Activated CD4-positive, alpha-beta T cell treated with anti-CD3 and anti-CD28 coated beads for 1 hour (primary cell): ENCODE results near the gene AGXT.

ENCODE experiments used
- DNase-seq: peaks from one replicate; pipeline ENCODE4 v3.0.0-alpha.2; 2020

The AGXT gene

GRCh38 chr2:240869956-240870875 lies 1.6 kb downstream of the AGXT start:
- DNase-seq, result no peak

GRCh38 chr2:240871071-240871958 lies 2.7 kb downstream of the AGXT start:
- no peak for DNase-seq

DNA sequence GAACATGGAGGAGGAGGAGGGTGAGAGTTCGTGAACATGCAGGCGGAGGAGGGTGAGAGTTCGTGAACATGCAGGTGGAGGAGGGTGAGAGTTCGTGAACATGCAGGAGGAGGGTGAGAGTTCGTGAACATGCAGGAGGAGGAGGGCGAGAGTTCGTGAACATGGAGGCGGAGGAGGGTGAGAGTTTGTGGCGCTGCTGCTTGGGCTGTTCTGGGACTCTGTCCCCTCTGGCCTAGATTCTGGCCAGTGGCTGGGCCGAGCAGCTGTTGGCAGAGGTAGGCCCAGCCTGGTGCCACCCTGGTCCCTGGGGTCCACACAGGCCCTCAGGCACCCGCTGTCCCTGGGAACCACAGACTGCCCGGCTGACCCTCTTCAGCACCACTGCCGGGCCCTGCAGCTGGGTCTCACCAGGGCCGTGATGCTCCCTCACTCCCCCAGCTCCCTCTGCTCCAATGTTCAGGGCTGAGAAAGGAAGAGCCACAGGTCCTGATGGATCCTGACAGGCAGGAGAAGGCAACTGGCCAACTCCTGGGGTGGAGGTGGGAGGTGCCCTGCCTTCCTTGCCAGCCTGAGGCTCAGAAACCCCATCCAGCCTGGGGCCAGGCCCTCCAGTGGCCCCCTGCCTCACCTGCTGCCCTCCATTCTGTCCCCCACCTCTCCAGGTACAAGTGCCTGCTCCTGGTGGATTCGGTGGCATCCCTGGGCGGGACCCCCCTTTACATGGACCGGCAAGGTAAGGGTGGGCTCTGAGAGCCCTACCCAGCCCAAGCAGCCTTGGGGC lies 3.9 kb downstream of the AGXT start:
- no peak for DNase-seq

- no peak for DNase-seq
These were observed 4.6 kb downstream of the AGXT start for GRCh38 chr2:240873098-240873788.

DNA sequence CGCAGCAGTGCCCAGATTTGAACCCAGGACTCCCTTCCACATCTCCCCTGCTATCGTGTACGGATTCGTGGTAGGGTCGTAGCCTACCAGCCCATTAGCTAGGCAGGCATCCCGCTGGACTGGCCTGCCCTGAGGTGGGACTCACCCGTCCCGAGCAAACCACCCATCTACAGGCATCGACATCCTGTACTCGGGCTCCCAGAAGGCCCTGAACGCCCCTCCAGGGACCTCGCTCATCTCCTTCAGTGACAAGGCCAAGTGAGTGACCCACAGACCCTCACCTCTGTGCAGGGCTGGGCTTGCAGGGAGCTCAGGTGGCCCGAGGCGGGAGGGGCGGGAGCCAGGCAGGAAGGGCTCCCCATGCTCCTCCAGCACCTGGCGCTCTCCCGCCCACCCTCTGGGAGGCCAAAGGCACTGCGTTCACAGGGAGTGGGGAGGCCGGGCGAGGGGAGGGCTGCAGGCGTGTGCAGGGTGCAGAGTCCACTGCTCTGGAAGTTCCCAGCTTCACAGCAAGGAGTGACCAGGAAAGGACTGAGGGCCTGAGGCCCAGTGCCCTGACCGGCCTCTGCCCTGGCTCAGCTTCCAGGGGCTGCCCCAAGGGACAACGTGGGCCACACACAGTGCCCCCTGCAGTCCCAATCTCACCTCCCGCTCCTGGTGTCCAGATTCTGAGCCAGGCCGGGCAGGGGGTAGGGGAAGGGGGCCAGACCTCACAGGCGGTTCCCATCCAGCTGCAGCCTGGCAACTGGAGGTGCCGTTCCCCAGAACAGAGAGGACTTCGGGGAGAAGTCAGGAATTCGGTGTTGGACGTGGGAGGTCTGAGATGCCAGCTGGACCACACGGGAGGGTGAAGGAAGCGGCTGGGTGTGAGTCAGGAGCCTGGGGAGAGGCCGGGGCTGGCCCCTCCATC lies 5.4 kb downstream of the AGXT start:
- no peak for DNase-seq

DNA sequence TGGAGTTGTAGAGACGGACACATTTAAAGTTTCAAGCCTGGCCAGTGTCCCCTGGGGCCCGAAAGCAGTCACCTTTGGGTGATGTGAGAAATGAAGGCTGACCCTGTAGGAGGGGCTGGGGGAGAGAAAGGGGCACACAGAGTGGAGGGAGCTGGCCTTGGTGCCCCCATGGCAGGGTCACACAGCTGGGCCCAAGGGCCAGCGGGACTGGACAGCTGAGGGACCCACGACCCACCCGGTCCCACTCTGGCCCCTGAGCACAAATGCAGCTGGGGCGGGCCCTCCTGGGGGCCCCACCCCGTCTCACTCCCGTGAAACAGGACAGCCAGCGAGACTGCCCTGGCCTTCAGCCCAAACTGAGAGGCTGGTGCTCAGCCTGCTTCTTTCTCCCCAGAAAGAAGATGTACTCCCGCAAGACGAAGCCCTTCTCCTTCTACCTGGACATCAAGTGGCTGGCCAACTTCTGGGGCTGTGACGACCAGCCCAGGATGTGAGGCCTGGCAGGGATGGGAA lies 6.1 kb downstream of the AGXT start:
- no peak for DNase-seq

DNA sequence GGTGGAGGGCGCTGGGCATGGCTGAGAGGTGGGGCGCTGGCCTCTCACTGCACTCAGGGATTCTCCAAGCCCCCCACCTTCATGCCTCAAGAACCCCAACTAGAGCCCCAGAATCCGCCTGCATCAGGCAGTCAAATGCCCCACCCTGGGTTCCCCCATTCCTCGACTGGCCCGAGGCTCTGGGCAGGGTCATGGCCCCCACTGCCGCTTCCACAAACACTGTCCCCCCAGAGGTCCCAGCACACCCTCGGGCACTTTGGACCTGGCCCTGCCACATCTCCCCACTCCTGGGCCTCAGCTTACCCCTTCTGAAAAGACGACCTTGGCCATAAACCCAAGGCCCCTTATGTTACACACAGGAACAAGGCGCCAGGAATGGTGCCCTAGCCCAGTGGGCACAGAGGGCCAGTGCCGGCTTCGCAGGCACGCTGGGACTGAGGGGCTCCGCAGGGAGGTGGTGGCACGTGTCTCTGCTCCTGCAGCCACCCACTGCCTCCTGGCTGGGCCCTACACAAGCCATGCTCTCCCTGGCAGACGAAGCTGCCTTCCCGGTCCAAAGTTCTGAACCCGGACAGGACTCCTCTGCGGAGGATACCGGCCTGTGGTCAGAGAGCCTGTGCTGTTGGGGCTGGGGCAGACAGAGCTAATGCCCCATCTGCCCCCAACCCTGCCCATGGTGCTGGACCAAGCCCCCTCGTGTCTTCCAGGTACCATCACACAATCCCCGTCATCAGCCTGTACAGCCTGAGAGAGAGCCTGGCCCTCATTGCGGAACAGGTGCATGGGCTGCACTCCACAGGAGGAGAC lies 6.8 kb downstream of the AGXT start:
- no peak for DNase-seq

GRCh38 chr2:240876035-240876474 lies 7.4 kb downstream of the AGXT start:
- DNase-seq, result no peak

DNA sequence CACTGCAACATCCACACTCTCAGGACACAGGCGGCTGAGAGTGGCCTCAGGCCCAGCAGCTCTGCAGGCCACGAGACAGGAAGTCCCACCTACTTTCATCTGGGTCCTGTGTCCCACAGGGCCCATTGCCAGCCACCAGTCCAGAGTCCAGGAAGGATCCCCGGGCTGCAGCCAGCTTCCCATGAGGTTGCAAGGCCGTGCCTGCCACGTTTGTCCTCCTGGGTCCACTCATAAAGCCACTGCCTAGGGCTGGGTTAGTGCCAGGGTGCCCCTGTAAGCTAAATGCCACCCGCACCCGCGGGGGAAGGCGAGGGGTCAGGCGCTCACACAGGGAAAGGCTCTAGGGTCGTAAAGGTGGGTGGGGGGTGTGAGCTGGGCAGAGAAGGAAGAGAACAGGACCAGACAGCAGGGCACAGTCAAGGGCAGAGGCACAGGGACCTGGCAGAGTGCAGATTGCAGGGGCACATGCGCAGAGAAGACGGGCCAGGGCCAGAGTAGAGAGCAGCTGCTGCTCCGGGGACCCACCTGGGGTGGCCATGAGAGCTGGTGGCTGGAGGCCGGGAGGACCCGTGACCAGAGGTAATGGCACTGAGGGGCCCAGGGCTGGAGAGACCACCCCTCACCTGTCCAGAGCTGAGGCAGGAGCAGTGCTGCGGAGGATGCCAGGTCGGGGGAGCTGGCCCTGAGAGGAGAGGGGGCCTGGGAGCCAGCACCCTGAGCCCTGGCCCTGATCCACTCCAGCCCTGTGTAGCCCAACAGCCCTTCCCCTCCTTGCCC lies 8.0 kb downstream of the AGXT start:
- DNase-seq, result no peak

DNA sequence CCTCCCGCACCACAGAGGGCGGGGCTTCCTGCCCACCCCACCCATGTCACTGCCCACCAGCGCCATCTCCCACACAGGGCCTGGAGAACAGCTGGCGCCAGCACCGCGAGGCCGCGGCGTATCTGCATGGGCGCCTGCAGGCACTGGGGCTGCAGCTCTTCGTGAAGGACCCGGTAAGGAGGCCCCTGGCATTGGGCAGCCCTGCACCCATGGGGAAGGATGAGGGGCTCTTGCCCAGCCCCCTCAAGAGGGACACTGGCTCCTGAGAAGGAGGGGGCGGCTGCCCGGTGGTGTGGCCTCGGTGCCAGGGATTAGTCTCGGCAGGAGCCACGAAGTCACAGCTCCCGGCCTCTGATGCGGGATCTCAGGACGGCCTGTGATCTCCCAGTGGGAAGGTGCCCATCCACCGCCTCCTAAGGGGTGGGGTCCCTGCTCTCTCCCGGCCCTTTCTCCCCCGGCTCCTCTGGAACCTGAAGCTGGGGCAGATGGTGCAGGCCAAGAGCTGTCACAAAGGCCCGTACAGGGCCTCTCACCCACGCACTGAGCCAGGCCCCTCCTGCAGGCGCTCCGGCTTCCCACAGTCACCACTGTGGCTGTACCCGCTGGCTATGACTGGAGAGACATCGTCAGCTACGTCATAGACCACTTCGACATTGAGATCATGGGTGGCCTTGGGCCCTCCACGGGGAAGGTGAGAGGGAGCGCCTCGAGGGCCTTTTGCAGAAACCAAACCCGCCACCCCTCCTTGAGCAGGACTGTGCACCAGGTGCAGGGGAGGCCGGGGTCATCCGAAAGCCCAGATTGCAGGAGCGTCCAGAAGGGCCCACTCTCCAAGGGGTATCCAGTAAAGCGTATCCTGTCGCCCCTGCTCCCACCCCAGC lies 9.1 kb downstream of the AGXT start:
- DNase-seq, result no peak

GRCh38 chr2:240878341-240878936 lies 9.8 kb downstream of the AGXT start:
- DNase-seq, result no peak

GRCh38 chr2:240879105-240879504 lies 10.5 kb downstream of the AGXT start:
- DNase-seq, result no peak

GRCh38 chr2:240881913-240882312 lies 13.3 kb downstream of the AGXT start:
- no peak for DNase-seq

DNA sequence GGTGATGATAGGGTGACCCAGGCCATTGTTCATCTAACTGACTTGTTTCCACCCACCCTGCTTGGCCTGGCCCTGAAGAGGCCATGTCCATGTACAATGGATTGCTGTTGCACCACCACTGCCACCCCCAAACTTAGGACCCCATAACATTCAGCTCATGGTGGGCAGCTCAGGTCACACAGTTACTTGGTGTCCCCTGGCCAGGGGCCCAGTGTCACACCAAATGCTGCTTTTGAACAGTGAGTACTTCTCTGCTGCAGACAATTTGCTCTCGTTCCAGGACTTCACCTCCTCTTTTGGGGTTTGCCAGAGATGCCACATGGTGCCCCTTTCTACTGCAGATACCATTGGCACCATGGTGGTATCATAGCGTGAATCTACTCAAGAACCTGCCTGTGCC lies 15.6 kb downstream of the AGXT start:
- DNase-seq, result no peak

GRCh38 chr2:240884745-240885144 lies 16.1 kb downstream of the AGXT start:
- DNase-seq, result no peak

DNA sequence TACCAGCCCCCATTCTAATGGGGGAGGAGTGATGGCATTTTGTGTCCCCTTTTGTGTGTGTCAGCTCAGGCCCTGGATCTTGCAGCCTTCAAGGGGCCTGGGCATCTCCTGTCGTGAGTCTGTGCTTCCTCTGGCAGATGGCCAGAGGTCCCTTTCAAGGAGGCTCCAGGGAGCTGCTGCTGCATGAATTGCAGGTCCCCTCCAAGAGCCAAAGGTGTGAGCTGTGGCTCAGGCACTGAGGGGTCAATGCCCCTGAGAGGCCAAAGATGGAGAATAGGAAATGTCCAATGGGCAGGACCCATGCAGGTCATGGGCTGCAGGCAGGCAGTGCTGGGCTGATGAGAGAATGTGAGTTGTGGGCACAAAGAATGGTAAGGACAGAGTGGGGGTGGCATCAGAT lies 16.9 kb downstream of the AGXT start:
- DNase-seq, result no peak

GRCh38 chr2:240886023-240886565 lies 17.5 kb downstream of the AGXT start:
- no peak for DNase-seq
